GM18907 (cell line): Measurements from ENCODE around the gene AGPAT2.

Experiments used
- ATAC-seq: cut with Tn5 transposase; IDR thresholded peaks from one replicate; pipeline ENCODE4 v1.9.1; 2021; ENCODE audit warnings: mild to moderate bottlenecking, moderate library complexity; ENCODE audit not compliant: unreplicated experiment

AGPAT2 gene

GRCh38 chr9:136686794-136687711, at the start of gene AGPAT2:
TSS of gene AGPAT2 (minus strand) at chr9:136687457. CDS start at chr9:136687357, 100 bp downstream.
- ATAC-seq: peak; percentile 57

GRCh38 chr9:136735812-136736480, 48.7 kb upstream of the AGPAT2 start:
- ATAC-seq: no peak

- no peak for ATAC-seq
Measured at GRCh38 chr9:136734837-136735496, 47.7 kb upstream of the AGPAT2 start.

- no peak for ATAC-seq
Measured at GRCh38 chr9:136733611-136734010, 46.4 kb upstream of the AGPAT2 start.

GRCh38 chr9:136732444-136733178, 45.4 kb upstream of the AGPAT2 start:
- ATAC-seq: no peak

- ATAC-seq: no peak
Measured at GRCh38 chr9:136729926-136730325, 42.7 kb upstream of the AGPAT2 start.

- no peak for ATAC-seq
Measured at GRCh38 chr9:136729144-136729543, 41.9 kb upstream of the AGPAT2 start.

GRCh38 chr9:136728548-136729123, 41.4 kb upstream of the AGPAT2 start:
- ATAC-seq: peak; percentile 27

- ATAC-seq: peak; percentile 73
Measured at GRCh38 chr9:136728080-136728547, 40.9 kb upstream of the AGPAT2 start.

- ATAC-seq: no peak
Measured at GRCh38 chr9:136726631-136727191, 39.5 kb upstream of the AGPAT2 start.

GRCh38 chr9:136726118-136726517, 38.9 kb upstream of the AGPAT2 start:
- no peak for ATAC-seq

- no peak for ATAC-seq
Measured at GRCh38 chr9:136725612-136726011, 38.4 kb upstream of the AGPAT2 start.

GRCh38 chr9:136724772-136725171, 37.5 kb upstream of the AGPAT2 start:
- no peak for ATAC-seq

- ATAC-seq: no peak
Measured at GRCh38 chr9:136723989-136724388, 36.7 kb upstream of the AGPAT2 start.

- ATAC-seq: no peak
Measured at GRCh38 chr9:136723362-136723976, 36.2 kb upstream of the AGPAT2 start.

- no peak for ATAC-seq
Measured at GRCh38 chr9:136722969-136723356, 35.7 kb upstream of the AGPAT2 start.

- ATAC-seq: no peak
Measured at GRCh38 chr9:136722093-136722968, 35.1 kb upstream of the AGPAT2 start.

GRCh38 chr9:136721339-136722092, 34.3 kb upstream of the AGPAT2 start:
- no peak for ATAC-seq
